ENCODE results near the gene TGIF1. TPM values are rescaled to one million over a fixed set of nuclear protein-coding genes. Genes with fewer than 3 reads are reported as not detected.

TGIF1 gene
- total and polyA plus RNA-seq, 2 donors (not counting 1 experiment from before 2014, with no cell fraction given), result 30.4 to 140 TPM

DNA sequence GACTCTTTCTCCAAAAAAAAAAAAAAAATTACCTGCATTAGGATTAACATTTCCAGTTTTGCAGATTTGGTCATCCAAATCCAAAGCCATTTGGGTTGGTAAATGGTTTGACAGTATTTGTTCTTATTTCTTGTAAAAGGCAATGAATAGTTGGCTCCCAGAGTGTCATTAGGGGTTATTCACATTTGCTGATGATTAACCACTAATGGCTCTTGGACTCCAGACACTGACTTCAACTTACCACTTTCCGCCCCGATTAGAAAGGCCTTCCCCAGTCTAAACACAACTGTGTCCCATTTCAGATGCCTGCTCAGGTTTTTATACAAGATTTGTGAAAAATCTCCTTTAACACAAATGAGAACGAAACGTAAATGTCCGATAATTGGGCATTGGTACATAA, 9.6 kb upstream of the TGIF1 start:
- Mint-ChIP-seq H3K27ac (no peak overlapping the region), H3K9me3 (ENCODE audit: insufficient read depth) (no peaks in the 10 kb centered on the region), H3K4me3 (no peak overlapping the region), H3K27me3 (no peaks in the 10 kb centered on the region), H3K4me1 (peaks cover 2% of the 10 kb centered on the region)
- Histone ChIP-seq H3K4me1 (ENCODE audit: control insufficient read depth in 2 of 2, insufficient read depth in 2 of 2, low read length in 2 of 2) (no peaks in the 10 kb centered on the region), H3K27me3 (replicated peaks in 1 of 4; ENCODE audit: control extremely low read depth in 1 of 4, control insufficient read depth in 3 of 4, insufficient read depth in 4 of 4, low read length in 3 of 4) (no peaks in the 10 kb centered on the region), H4K20me1 (ENCODE audit: control insufficient read depth, insufficient read depth, low read length, poor library complexity, severe bottlenecking) (no peaks in the 10 kb centered on the region), H3K4me3 (ENCODE audit: control extremely low read depth in 1 of 5, extremely low read depth in 1 of 5, insufficient read depth in 1 of 5, low read depth in 2 of 5, low read length in 4 of 5) (no peak overlapping the region), H2AFZ (ENCODE audit: insufficient read depth, low read depth, low read length, poor library complexity, severe bottlenecking) (no peak overlapping the region), H3K9ac (ENCODE audit: low read length) (no peak overlapping the region), H3K79me2 (ENCODE audit: control insufficient read depth, insufficient read depth, low read length) (no peaks in the 10 kb centered on the region), H3K27ac (ENCODE audit: low read length in 2 of 2) (no peak overlapping the region), H3K9me3 (ENCODE audit: control extremely low read depth in 1 of 3, control insufficient read depth in 2 of 3, insufficient read depth in 1 of 3, low read length in 2 of 3) (no peaks in the 10 kb centered on the region), H3K36me3 (replicated peaks in 1 of 2; ENCODE audit: control extremely low read depth in 1 of 2, control insufficient read depth in 1 of 2, extremely low read depth in 1 of 2, insufficient read depth in 2 of 2, low read length in 1 of 2) (peaks cover 0 to 1% of the 10 kb centered on the region in 2 experiments), H3K4me2 (replicated peaks; ENCODE audit: low read depth, low read length, poor library complexity, severe bottlenecking) (no peak overlapping the region)
- ATAC-seq (ENCODE audit: low read depth) (no peak), DNase-seq (no peak)
- POLR2A ChIA-PET, result no interaction called here
- CTCF ChIA-PET, result interaction anchor here (0.6 to 2.3 kb wide), 3 partner anchors 16 to 451 kb away, joined by 3 to 28 read pairs (median 3); no protein-coding TSS in a partner anchor
- TF ChIP-seq EZH2 (IDR thresholded peaks at IDR 0.05; ENCODE audit: borderline replicate concordance, insufficient read depth, low read depth, low read length, poor library complexity, severe bottlenecking), result no peak
- TF ChIP-seq, protein P1, sequence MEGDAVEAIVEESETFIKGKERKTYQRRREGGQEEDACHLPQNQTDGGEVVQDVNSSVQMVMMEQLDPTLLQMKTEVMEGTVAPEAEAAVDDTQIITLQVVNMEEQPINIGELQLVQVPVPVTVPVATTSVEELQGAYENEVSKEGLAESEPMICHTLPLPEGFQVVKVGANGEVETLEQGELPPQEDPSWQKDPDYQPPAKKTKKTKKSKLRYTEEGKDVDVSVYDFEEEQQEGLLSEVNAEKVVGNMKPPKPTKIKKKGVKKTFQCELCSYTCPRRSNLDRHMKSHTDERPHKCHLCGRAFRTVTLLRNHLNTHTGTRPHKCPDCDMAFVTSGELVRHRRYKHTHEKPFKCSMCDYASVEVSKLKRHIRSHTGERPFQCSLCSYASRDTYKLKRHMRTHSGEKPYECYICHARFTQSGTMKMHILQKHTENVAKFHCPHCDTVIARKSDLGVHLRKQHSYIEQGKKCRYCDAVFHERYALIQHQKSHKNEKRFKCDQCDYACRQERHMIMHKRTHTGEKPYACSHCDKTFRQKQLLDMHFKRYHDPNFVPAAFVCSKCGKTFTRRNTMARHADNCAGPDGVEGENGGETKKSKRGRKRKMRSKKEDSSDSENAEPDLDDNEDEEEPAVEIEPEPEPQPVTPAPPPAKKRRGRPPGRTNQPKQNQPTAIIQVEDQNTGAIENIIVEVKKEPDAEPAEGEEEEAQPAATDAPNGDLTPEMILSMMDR (IDR thresholded peaks at IDR 0.05), result no peak
- intact Hi-C loops (cut with micrococcal nuclease), result loop anchor here (10.0 kb wide), 1 partner anchor 786 kb away; the partner anchor contains the start of gene SMCHD1
- WGBS (ENCODE audit: insufficient coverage), result no CpG with 5 or more reads among the region's 5 CpGs

DNA sequence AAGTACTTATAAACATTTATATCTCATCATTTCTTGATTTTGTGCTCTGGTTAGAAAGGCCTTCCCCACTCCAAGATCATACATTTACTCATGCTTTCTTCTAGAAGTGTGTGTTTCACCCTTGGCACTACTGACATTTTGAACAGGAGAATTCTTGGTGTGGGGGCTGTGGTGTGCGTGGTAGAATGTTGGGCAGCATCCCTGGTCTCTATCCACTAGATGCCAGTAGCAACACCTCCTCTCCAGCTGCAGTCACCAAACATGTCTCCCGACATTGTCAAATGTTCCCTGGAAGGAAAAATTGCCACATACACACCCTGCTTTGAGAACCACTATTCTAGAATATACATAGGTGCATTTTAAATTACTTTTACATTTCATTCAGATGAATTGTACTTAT, 8.7 kb upstream of the TGIF1 start:
- H3K27me3 Mint-ChIP-seq, result no peaks in the 10 kb centered on the region
- no peaks in the 10 kb centered on the region for H3K79me2 ChIP-seq (ENCODE audit: control insufficient read depth, insufficient read depth, low read length)

More for the DNA sequence above, 8.7 kb upstream of the TGIF1 start:
- WGBS (ENCODE audit: insufficient coverage), result no CpG with 5 or more reads among the region's 2 CpGs
- POLR2A ChIA-PET, result no interaction called here
- Mint-ChIP-seq H3K4me1 (peaks cover 2% of the 10 kb centered on the region), H3K27ac (no peak overlapping the region), H3K4me3 (no peak overlapping the region), H3K9me3 (ENCODE audit: insufficient read depth) (no peaks in the 10 kb centered on the region)
- peak; percentile 54 for ATAC-seq (ENCODE audit: low read depth)
- intact Hi-C loops (cut with micrococcal nuclease), result loop anchor here (1.0 to 10.0 kb wide), 2 partner anchors 225 to 786 kb away; partner anchors contain the start of gene SMCHD1
- DNase-seq, result peak; percentile 43
- no peak overlapping the region for H3K4me3 ChIP-seq (ENCODE audit: control extremely low read depth in 1 of 5, extremely low read depth in 1 of 5, insufficient read depth in 1 of 5, low read depth in 2 of 5, low read length in 4 of 5)
- TF ChIP-seq, protein P1 (IDR thresholded peaks at IDR 0.05), result no peak
- TF ChIP-seq EZH2 (IDR thresholded peaks at IDR 0.05; ENCODE audit: borderline replicate concordance, insufficient read depth, low read depth, low read length, poor library complexity, severe bottlenecking), result no peak
- H2AFZ ChIP-seq (ENCODE audit: insufficient read depth, low read depth, low read length, poor library complexity, severe bottlenecking), result no peak overlapping the region
- CTCF ChIA-PET, result interaction anchor here (0.6 to 2.3 kb wide), 9 partner anchors 10 to 227 kb away, joined by 3 to 28 read pairs (median 4); no protein-coding TSS in a partner anchor
- H4K20me1 ChIP-seq (ENCODE audit: control insufficient read depth, insufficient read depth, low read length, poor library complexity, severe bottlenecking), result no peaks in the 10 kb centered on the region
- no peak overlapping the region for H3K27ac ChIP-seq (ENCODE audit: low read length in 2 of 2)
- H3K4me2 ChIP-seq (replicated peaks; ENCODE audit: low read depth, low read length, poor library complexity, severe bottlenecking), result no peak overlapping the region
- H3K36me3 ChIP-seq (replicated peaks in 1 of 2; ENCODE audit: control extremely low read depth in 1 of 2, control insufficient read depth in 1 of 2, extremely low read depth in 1 of 2, insufficient read depth in 2 of 2, low read length in 1 of 2), result peaks cover 0 to 1% of the 10 kb centered on the region in 2 experiments
- no peak overlapping the region for H3K9ac ChIP-seq (ENCODE audit: low read length)
- H3K4me1 ChIP-seq (ENCODE audit: control insufficient read depth in 2 of 2, insufficient read depth in 2 of 2, low read length in 2 of 2), result no peaks in the 10 kb centered on the region
- no peaks in the 10 kb centered on the region for H3K27me3 ChIP-seq (replicated peaks in 1 of 4; ENCODE audit: control extremely low read depth in 1 of 4, control insufficient read depth in 3 of 4, insufficient read depth in 4 of 4, low read length in 3 of 4)
- H3K9me3 ChIP-seq (ENCODE audit: control extremely low read depth in 1 of 3, control insufficient read depth in 2 of 3, insufficient read depth in 1 of 3, low read length in 2 of 3), result no peaks in the 10 kb centered on the region
